DND-41 (cell line): ENCODE data around the gene GYPC.

Source experiments
- ATAC-seq: fragments of 200-7000 bp; cut with Tn5 transposase; 3 replicates; pipeline ENCODE4 v1.9.1; 2021; ENCODE audit warnings: low read depth; ENCODE audit not compliant: insufficient read depth
- DNase-seq: peaks from one replicate; pipeline ENCODE4 v3.0.0-alpha.2; 2020
- H2AFZ ChIP-seq: 2 replicates; pipeline ENCODE4 v1.6.0; 2012; ENCODE audit warnings: low read depth, low read length
- H3K27ac ChIP-seq: 2 replicates; pipeline ENCODE4 v1.5.1; 2012; ENCODE audit warnings: low read length, inconsistent platforms
- H3K27me3 ChIP-seq: fragments of 200-600 bp; sonication (generic); 2 replicates; pipeline ENCODE4 v1.6.0; 2012; ENCODE audit warnings: low read length, mild to moderate bottlenecking, inconsistent platforms; ENCODE audit not compliant: insufficient read depth, poor library complexity
- H3K36me3 ChIP-seq: 2 replicates; pipeline ENCODE4 v1.5.1; 2012; ENCODE audit warnings: low read length, inconsistent platforms; ENCODE audit not compliant: insufficient read depth
- H3K4me1 ChIP-seq: 2 replicates; pipeline ENCODE4 v1.5.1; 2012; ENCODE audit warnings: mild to moderate bottlenecking, low read length; ENCODE audit not compliant: insufficient read depth
- H3K4me2 ChIP-seq: 2 replicates; pipeline ENCODE4 v1.6.0; 2012; ENCODE audit warnings: mild to moderate bottlenecking, moderate library complexity, low read length, inconsistent platforms; ENCODE audit not compliant: insufficient read depth
- H3K4me3 ChIP-seq, 2 experiments: fragments of 200-600 bp in 1 of 2; shearing (Covaris generic) in 1 of 2; 2 replicates each; pipeline ENCODE4 v1.5.1; 2012 to 2016; ENCODE audit warnings: inconsistent platforms in 2 of 2, low read length in 2 of 2, mild to moderate bottlenecking in 2 of 2, low read depth in 1 of 2, moderate library complexity in 1 of 2
- H3K79me2 ChIP-seq: 2 replicates; pipeline ENCODE4 v1.6.0; 2012; ENCODE audit warnings: low read length, inconsistent platforms; ENCODE audit not compliant: insufficient read depth
- H3K9ac ChIP-seq: 2 replicates; pipeline ENCODE4 v1.6.0; 2012; ENCODE audit warnings: low read depth, mild to moderate bottlenecking, inconsistent platforms, low read length, moderate library complexity
- H3K9me3 ChIP-seq: 2 replicates; pipeline ENCODE4 v1.5.1; 2012; ENCODE audit warnings: low read length, moderate library complexity, mild to moderate bottlenecking, inconsistent platforms; ENCODE audit not compliant: insufficient read depth, severe bottlenecking
- H4K20me1 ChIP-seq: 2 replicates; pipeline ENCODE4 v1.6.0; 2012; ENCODE audit warnings: low read length; ENCODE audit not compliant: insufficient read depth
- CTCF ChIP-seq: IDR thresholded peaks from 2 replicates; pipeline ENCODE4 v1.5.1; 2012; ENCODE audit warnings: borderline replicate concordance, low read length, moderate library complexity, mild to moderate bottlenecking; ENCODE audit not compliant: poor library complexity, severe bottlenecking; ENCODE audit errors: extremely low read depth
- EZH2 ChIP-seq: IDR thresholded peaks from 3 replicates; pipeline ENCODE4 v1.6.1; 2012; ENCODE audit warnings: borderline replicate concordance, low read depth, mild to moderate bottlenecking, moderate library complexity, low read length, inconsistent platforms; ENCODE audit not compliant: severe bottlenecking

GYPC gene

GRCh38 chr2:126620302-126620701 is 35.7 kb upstream of the GYPC start:
- H3K4me1 ChIP-seq, result no peaks in the 10 kb centered on the region
- no peak for DNase-seq
- ATAC-seq, result no peak
- no peaks in the 10 kb centered on the region for H4K20me1 ChIP-seq
- no peak overlapping the region for H3K4me3 ChIP-seq
- no peak overlapping the region for H3K9ac ChIP-seq
- no peaks in the 10 kb centered on the region for H3K36me3 ChIP-seq
- H3K9me3 ChIP-seq, result peaks cover 10% of the 10 kb centered on the region
- H3K4me2 ChIP-seq, result no peak overlapping the region
- no peak overlapping the region for H2AFZ ChIP-seq
- H3K27me3 ChIP-seq, result no peaks in the 10 kb centered on the region
- TF ChIP-seq CTCF (no peak), EZH2 (no peak)
- H3K27ac ChIP-seq, result no peak overlapping the region
- H3K79me2 ChIP-seq, result no peaks in the 10 kb centered on the region

GRCh38 chr2:126623000-126623399 is 33.0 kb upstream of the GYPC start:
- H2AFZ ChIP-seq, result no peak overlapping the region
- no peaks in the 10 kb centered on the region for H3K36me3 ChIP-seq
- no peaks in the 10 kb centered on the region for H4K20me1 ChIP-seq
- ATAC-seq (no peak), DNase-seq (no peak)
- no peak overlapping the region for H3K4me2 ChIP-seq
- H3K9me3 ChIP-seq, result peaks cover 10% of the 10 kb centered on the region
- no peaks in the 10 kb centered on the region for H3K27me3 ChIP-seq
- no peak overlapping the region for H3K9ac ChIP-seq
- no peaks in the 10 kb centered on the region for H3K4me1 ChIP-seq
- TF ChIP-seq CTCF (no peak), EZH2 (no peak)
- no peaks in the 10 kb centered on the region for H3K79me2 ChIP-seq
- no peak overlapping the region for H3K4me3 ChIP-seq
- H3K27ac ChIP-seq, result no peak overlapping the region

GRCh38 chr2:126627643-126628042 is 28.3 kb upstream of the GYPC start:
- ATAC-seq, result no peak
- Histone ChIP-seq H3K27me3 (no peaks in the 10 kb centered on the region), H3K36me3 (no peaks in the 10 kb centered on the region), H3K4me3 (no peak overlapping the region), H3K9me3 (no peaks in the 10 kb centered on the region), H2AFZ (no peak overlapping the region), H3K27ac (no peak overlapping the region), H3K4me1 (no peaks in the 10 kb centered on the region), H3K4me2 (no peak overlapping the region), H3K79me2 (no peaks in the 10 kb centered on the region), H3K9ac (no peak overlapping the region), H4K20me1 (no peaks in the 10 kb centered on the region)
- no peak for DNase-seq
- no peak for TF ChIP-seq CTCF
- TF ChIP-seq EZH2, result no peak
